ENCODE results near the gene EWSR1. TPM values are rescaled to one million over a fixed set of nuclear protein-coding genes. Genes with fewer than 3 reads are reported as not detected.

EWSR1 gene
- total and polyA plus RNA-seq, 2 experiments from 2014 or later = 154 to 210 TPM

DNA sequence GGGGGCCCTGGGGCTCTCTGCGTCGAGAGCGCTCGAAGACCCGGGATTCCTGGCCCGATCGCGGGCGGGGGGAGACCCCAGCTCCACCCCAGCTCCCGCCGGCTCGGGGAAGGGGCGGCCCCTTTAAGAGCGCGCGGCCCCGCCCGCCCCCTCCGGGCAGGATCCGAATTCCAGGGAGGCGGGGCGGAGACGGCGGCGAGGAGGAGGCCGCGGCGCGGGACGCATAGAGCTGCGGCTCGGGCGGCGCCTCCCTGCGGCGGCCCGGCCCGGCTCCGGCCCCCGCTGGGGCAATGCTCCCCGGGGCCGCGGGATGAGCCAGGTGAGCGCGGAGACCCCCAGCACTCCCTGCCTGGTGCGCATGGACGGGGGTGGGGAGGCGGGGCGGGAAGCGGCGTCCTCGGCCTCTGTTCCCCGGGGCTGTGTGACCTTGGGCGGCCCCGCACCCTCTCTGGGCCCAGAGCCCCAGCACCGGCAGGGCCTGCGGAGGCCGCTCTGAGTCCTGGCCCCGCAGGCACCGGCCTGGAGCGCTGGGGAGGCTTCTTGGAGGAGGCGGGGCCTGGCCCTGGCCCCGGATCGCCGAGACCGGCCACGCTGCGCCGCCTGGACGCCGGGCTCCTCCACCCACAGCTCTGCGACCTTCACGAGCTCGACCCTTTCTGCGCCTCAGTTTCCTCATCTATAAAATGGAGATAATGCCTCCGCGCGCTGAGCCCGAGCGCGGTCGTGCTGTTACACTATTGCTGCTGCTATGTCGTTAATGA, 38.9 kb downstream of the EWSR1 start:
- no peaks in the 10 kb centered on the region for H3K9me3 ChIP-seq (ENCODE audit: low read depth)
- peak overlapping the region; percentile 98 for H2AFZ ChIP-seq
- H3K4me2 ChIP-seq (ENCODE audit: unreplicated experiment) = peak overlapping the region; percentile 96
- peaks cover 21% of the 10 kb centered on the region for H3K4me1 ChIP-seq (ENCODE audit: insufficient read depth)
- WGBS, 2 experiments (ENCODE audit: low coverage in 1 of 2, low lambda C conversion rate in 2 of 2, missing lambda C conversion rate in 2 of 2) = 1 to 2% methylated on average over 36 to 81 of the region's 83 CpGs
- H4K20me1 ChIP-seq (ENCODE audit: insufficient read depth) = no peaks in the 10 kb centered on the region
- peak overlapping the region; percentile 84 for H3K9ac ChIP-seq
- no peaks in the 10 kb centered on the region for H3K36me3 ChIP-seq (ENCODE audit: low read depth)
- H3F3A ChIP-seq (ENCODE audit: insufficient read depth) = no peaks in the 10 kb centered on the region
- TF ChIP-seq EZH2phosphoT487 (IDR thresholded peaks at IDR 0.05; ENCODE audit: insufficient read depth, low read depth) (no peak), EZH2 (IDR thresholded peaks at IDR 0.05; ENCODE audit: insufficient read depth, poor library complexity, severe bottlenecking) (no peak)
- H3K9me2 ChIP-seq (ENCODE audit: insufficient read depth) = no peaks in the 10 kb centered on the region
- in situ Hi-C loops (cut with MboI) = no loop called here
- peak overlapping the region; percentile 87 for H3K4me3 ChIP-seq
- no peaks in the 10 kb centered on the region for H3K27me3 ChIP-seq (replicated peaks; ENCODE audit: insufficient read depth)
- H3K27ac ChIP-seq = peak overlapping the region; percentile 51
- peak; percentile 94 for DNase-seq
- H3K79me2 ChIP-seq (ENCODE audit: insufficient read depth) = peaks cover 24% of the 10 kb centered on the region

GRCh38 chr22:29307596-29308147, 39.6 kb downstream of the EWSR1 start:
- H3K36me3 ChIP-seq (ENCODE audit: low read depth) = no peaks in the 10 kb centered on the region
- no peaks in the 10 kb centered on the region for H3K27me3 ChIP-seq (replicated peaks; ENCODE audit: insufficient read depth)
- H3K4me3 ChIP-seq = peak overlapping the region; percentile 87
- peak overlapping the region; percentile 84 for H3K9ac ChIP-seq
- no peaks in the 10 kb centered on the region for H3K9me3 ChIP-seq (ENCODE audit: low read depth)
- no peaks in the 10 kb centered on the region for H4K20me1 ChIP-seq (ENCODE audit: insufficient read depth)
- H3K9me2 ChIP-seq (ENCODE audit: insufficient read depth) = no peaks in the 10 kb centered on the region
- peaks cover 21% of the 10 kb centered on the region for H3K4me1 ChIP-seq (ENCODE audit: insufficient read depth)
- peaks cover 24% of the 10 kb centered on the region for H3K79me2 ChIP-seq (ENCODE audit: insufficient read depth)
- peak overlapping the region; percentile 98 for H2AFZ ChIP-seq
- no peak for DNase-seq
- H3K4me2 ChIP-seq (ENCODE audit: unreplicated experiment) = peak overlapping the region; percentile 96
- peak overlapping the region; percentile 51 for H3K27ac ChIP-seq
- WGBS, 2 experiments (ENCODE audit: low coverage in 1 of 2, low lambda C conversion rate in 2 of 2, missing lambda C conversion rate in 2 of 2) = 42 to 45% methylated on average over 20 of the region's 20 CpGs
- in situ Hi-C loops (cut with MboI) = no loop called here
- no peak for TF ChIP-seq EZH2 (IDR thresholded peaks at IDR 0.05; ENCODE audit: insufficient read depth, poor library complexity, severe bottlenecking)
- H3F3A ChIP-seq (ENCODE audit: insufficient read depth) = no peaks in the 10 kb centered on the region

DNA sequence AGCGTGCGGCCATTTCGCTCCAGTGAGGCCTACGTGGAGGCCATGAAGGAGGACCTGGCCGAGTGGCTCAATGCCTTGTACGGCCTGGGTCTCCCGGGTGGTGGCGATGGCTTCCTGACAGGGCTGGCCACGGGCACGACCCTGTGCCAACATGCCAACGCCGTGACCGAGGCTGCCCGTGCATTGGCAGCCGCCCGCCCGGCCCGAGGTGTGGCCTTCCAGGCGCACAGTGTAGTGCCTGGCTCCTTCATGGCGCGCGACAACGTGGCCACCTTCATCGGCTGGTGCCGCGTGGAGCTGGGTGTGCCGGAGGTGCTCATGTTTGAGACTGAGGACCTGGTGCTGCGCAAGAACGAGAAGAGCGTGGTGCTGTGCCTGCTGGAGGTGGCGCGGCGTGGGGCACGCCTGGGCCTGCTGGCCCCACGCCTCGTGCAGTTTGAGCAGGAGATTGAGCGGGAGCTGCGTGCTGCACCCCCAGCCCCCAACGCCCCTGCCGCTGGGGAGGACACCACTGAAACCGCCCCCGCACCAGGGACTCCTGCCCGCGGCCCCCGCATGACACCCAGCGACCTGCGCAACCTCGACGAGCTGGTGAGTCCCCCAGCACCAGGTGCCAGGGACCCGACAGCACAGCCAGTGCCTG, 40.2 kb downstream of the EWSR1 start:
- 72 to 73% methylated on average over 44 to 45 of the region's 50 CpGs for WGBS, 2 experiments (ENCODE audit: low coverage in 1 of 2, low lambda C conversion rate in 2 of 2, missing lambda C conversion rate in 2 of 2)
- no peak for DNase-seq
- H3K9me3 ChIP-seq (ENCODE audit: low read depth) = no peaks in the 10 kb centered on the region
- peak overlapping the region; percentile 84; the same call in 1 of the 2 replicates for H3K9ac ChIP-seq
- H3K4me2 ChIP-seq (ENCODE audit: unreplicated experiment) = peak overlapping the region; percentile 96
- H2AFZ ChIP-seq = no peak overlapping the region
- no peak for TF ChIP-seq EZH2phosphoT487 (IDR thresholded peaks at IDR 0.05; ENCODE audit: insufficient read depth, low read depth)
- H3K36me3 ChIP-seq (ENCODE audit: low read depth) = no peaks in the 10 kb centered on the region
- H3K27ac ChIP-seq = peak overlapping the region; percentile 53; the same call in 1 of the 2 replicates
- H4K20me1 ChIP-seq (ENCODE audit: insufficient read depth) = no peaks in the 10 kb centered on the region
- H3K4me1 ChIP-seq (ENCODE audit: insufficient read depth) = peaks cover 21% of the 10 kb centered on the region
- peaks cover 24% of the 10 kb centered on the region for H3K79me2 ChIP-seq (ENCODE audit: insufficient read depth)
- H3K9me2 ChIP-seq (ENCODE audit: insufficient read depth) = no peaks in the 10 kb centered on the region
- in situ Hi-C loops (cut with MboI) = no loop called here
- peaks cover under 1% of the 10 kb centered on the region; the same call in 1 of the 2 replicates for H3K27me3 ChIP-seq (replicated peaks; ENCODE audit: insufficient read depth)
- peak overlapping the region; percentile 87 for H3K4me3 ChIP-seq
- no peaks in the 10 kb centered on the region for H3F3A ChIP-seq (ENCODE audit: insufficient read depth)

- Histone ChIP-seq H3K27me3 (replicated peaks; ENCODE audit: insufficient read depth) (peaks cover 6% of the 10 kb centered on the region), H3K79me2 (ENCODE audit: insufficient read depth) (peaks cover 24% of the 10 kb centered on the region), H3K36me3 (ENCODE audit: low read depth) (no peaks in the 10 kb centered on the region), H4K20me1 (ENCODE audit: insufficient read depth) (no peaks in the 10 kb centered on the region), H3K9me2 (ENCODE audit: insufficient read depth) (no peaks in the 10 kb centered on the region), H3F3A (ENCODE audit: insufficient read depth) (no peaks in the 10 kb centered on the region), H3K9ac (peak overlapping the region; percentile 53; the same call in 1 of the 2 replicates), H2AFZ (no peak overlapping the region), H3K4me3 (peak overlapping the region; percentile 87; the same call in 1 of the 2 replicates), H3K27ac (peak overlapping the region; percentile 53), H3K9me3 (ENCODE audit: low read depth) (no peaks in the 10 kb centered on the region), H3K4me1 (ENCODE audit: insufficient read depth) (peaks cover 21% of the 10 kb centered on the region), H3K4me2 (ENCODE audit: unreplicated experiment) (peak overlapping the region; percentile 64)
- in situ Hi-C loops (cut with MboI) = no loop called here
- WGBS, 2 experiments (ENCODE audit: low coverage in 1 of 2, low lambda C conversion rate in 2 of 2, missing lambda C conversion rate in 2 of 2) = 38 to 45% methylated on average over 13 of the region's 13 CpGs
- peak; percentile 76 for DNase-seq
- TF ChIP-seq EZH2 (IDR thresholded peaks at IDR 0.05; ENCODE audit: insufficient read depth, poor library complexity, severe bottlenecking) (no peak), EZH2phosphoT487 (IDR thresholded peaks at IDR 0.05; ENCODE audit: insufficient read depth, low read depth) (no peak)
Measured at GRCh38 chr22:29308791-29309262, 40.8 kb downstream of the EWSR1 start.

Data from GM23248 (cell line).